Stomach (tissue), 9 donors: ENCODE data around the gene ABCC1. TPM values are rescaled to one million over a fixed set of nuclear protein-coding genes. Genes with fewer than 3 reads are reported as not detected.
"Not testable (repeated sequence)": the region's sequence is repeated elsewhere in the genome, so short reads cannot be mapped to it uniquely, and the experiment has no call there.

Source experiments
- DNase-seq, 2 donors: peaks; one replicate each; pipeline versions ENCODE4 v3.0.0 to v3.0.0-alpha.2; 2013 to 2019
- H3K27ac ChIP-seq, 5 donors: fragments of 200-600 bp in 4 of 5; sonication (generic) in 4 of 5; one replicate each; pipeline ENCODE4 v1.5.1; 2013 to 2019; ENCODE audit warnings: mild to moderate bottlenecking in 1 of 5, moderate library complexity in 1 of 5
- H3K27me3 ChIP-seq, 3 donors: fragments of 200-600 bp; sonication (generic); one replicate each; pipeline ENCODE4 v1.5.1; 2017 to 2019; ENCODE audit warnings: mixed run types in 1 of 3
- H3K36me3 ChIP-seq, 4 donors: fragments of 200-600 bp; sonication (generic); 1 replicate in 3 of 4; 2 replicates in 1 of 4; pipeline ENCODE4 v1.5.1; 2016 to 2019
- H3K4me1 ChIP-seq, 4 donors: fragments of 200-600 bp; sonication (generic); one replicate each; pipeline ENCODE4 v1.5.1; 2016 to 2019
- H3K4me3 ChIP-seq, 4 donors: fragments of 200-600 bp; sonication (generic) in 3 of 4; one replicate each; pipeline ENCODE4 v1.5.1; 2016 to 2019; ENCODE audit warnings: mild to moderate bottlenecking in 1 of 4
- H3K9me3 ChIP-seq, 4 donors: fragments of 200-600 bp; sonication (generic); one replicate each; pipeline ENCODE4 v1.5.1; 2016 to 2019
- EP300 ChIP-seq: sonication (generic); formaldehyde crosslinking; IDR thresholded peaks from one replicate; pipeline ENCODE4 v1.6.1; 2017; ENCODE audit warnings: antibody characterized with exemption
- POLR2A ChIP-seq, 4 donors: fragments of 450-650 bp; IDR thresholded peaks; one replicate each; pipeline ENCODE4 v1.6.1; 2016; ENCODE audit warnings: antibody characterized with exemption in 4 of 4, control low read depth in 2 of 4, mild to moderate bottlenecking in 1 of 4, moderate library complexity in 1 of 4
- POLR2AphosphoS5 ChIP-seq, 3 donors: sonication (generic); formaldehyde crosslinking; IDR thresholded peaks; one replicate each; pipeline ENCODE4 v1.6.1; 2016; ENCODE audit warnings: antibody characterized with exemption in 3 of 3
- WGBS, 5 donors: extraction: QIAGEN DNeasy Blood & Tissue Kit in 3 of 5; methylation state at CpG; one replicate each; pipeline versions ENCODE4 v1.1.5 to v1.1.7; 2013 to 2018; 5-methylcytosine and 5-hydroxymethylcytosine counted together
- intact Hi-C: fragments of 100-400 bp; cut with DNase I; formaldehyde crosslinking; loops from one replicate; pipeline ENCODE4 v1.15.1; 2023; ENCODE audit warnings: low total_unique reads
- polyA plus RNA-seq, 3 donors: library from polyadenylated mRNA; stranded (reverse); fragments of 200-250 nt; gene quantifications; one replicate each; pipeline ENCODE4 v1.2.3, GENCODE V29; 2013
- total RNA-seq, 5 donors: library from RNA; depleted of rRNA; stranded (reverse); fragments of >200 nt; gene quantifications; one replicate each; pipeline versions ENCODE4 v1.1.0 to v1.2.3, GENCODE V29; 2014 to 2016
- TF ChIP-seq, protein P1 (sequence below), 7 experiments: fragments of 450-650 bp in 4 of 7; fragments of 200-600 bp in 3 of 7; sonication (generic) in 3 of 7; IDR thresholded peaks; one replicate each; pipeline ENCODE4 v1.5.1; 2016 to 2019; ENCODE audit warnings: antibody characterized with exemption in 7 of 7, control low read depth in 2 of 7, mild to moderate bottlenecking in 1 of 7
- donor health status: healthy with polysubstance abuse.
- donor health status: Bipolar disorder and iron deficiency.
- donor health status: healthy.

The ABCC1 gene
- total and polyA plus RNA-seq, 8 donors, result 2.3 to 105 (median 24.9) TPM

DNA sequence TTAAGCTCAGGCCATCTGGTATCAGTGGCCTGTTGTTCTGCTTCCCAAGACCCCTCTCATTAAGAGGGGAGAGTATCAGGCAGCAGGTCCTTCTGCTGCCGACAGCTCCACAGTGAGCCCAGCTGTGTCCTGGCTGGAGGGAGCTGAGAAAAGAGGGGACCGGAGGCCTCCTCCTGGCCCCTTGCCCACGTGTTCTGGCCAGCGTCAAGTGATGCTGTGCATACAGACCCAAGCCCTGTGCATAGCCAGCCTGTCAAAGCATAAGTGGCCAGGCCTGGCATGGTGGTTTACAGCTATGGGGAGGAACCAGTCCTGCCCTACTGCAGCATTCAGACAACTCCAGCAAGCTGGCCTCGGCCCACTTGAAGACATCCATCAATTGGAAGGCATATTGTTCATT lies 225.9 kb downstream of the ABCC1 start:
- DNase-seq, result peak in 1 of 2 donors; percentile 83
- 69 to 72% (median 70%) methylated on average over 5 of the region's 5 CpGs; no CpG with 5 or more reads in 1 of the 5 donors for WGBS, 5 donors
- intact Hi-C loops, result no loop called here
- Histone ChIP-seq H3K27ac (no peak overlapping the region), H3K27me3 (no peaks in the 10 kb centered on the region), H3K4me3 (no peak overlapping the region), H3K4me1 (peaks cover 0 to 9% (median 0%) of the 10 kb centered on the region in 4 donors), H3K9me3 (no peaks in the 10 kb centered on the region), H3K36me3 (peaks cover 23 to 73% (median 59%) of the 10 kb centered on the region in 4 donors)
- peak in 1 of 3 donors; percentile 5 for TF ChIP-seq POLR2AphosphoS5 (IDR thresholded peaks at IDR 0.05)
- TF ChIP-seq, protein P1, sequence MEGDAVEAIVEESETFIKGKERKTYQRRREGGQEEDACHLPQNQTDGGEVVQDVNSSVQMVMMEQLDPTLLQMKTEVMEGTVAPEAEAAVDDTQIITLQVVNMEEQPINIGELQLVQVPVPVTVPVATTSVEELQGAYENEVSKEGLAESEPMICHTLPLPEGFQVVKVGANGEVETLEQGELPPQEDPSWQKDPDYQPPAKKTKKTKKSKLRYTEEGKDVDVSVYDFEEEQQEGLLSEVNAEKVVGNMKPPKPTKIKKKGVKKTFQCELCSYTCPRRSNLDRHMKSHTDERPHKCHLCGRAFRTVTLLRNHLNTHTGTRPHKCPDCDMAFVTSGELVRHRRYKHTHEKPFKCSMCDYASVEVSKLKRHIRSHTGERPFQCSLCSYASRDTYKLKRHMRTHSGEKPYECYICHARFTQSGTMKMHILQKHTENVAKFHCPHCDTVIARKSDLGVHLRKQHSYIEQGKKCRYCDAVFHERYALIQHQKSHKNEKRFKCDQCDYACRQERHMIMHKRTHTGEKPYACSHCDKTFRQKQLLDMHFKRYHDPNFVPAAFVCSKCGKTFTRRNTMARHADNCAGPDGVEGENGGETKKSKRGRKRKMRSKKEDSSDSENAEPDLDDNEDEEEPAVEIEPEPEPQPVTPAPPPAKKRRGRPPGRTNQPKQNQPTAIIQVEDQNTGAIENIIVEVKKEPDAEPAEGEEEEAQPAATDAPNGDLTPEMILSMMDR (IDR thresholded peaks at IDR 0.05), result no peak

GRCh38 chr16:16176328-16176727 lies 226.9 kb downstream of the ABCC1 start:
- no peaks in the 10 kb centered on the region for H3K9me3 ChIP-seq
- TF ChIP-seq EP300 (no peak), POLR2AphosphoS5 (IDR thresholded peaks at IDR 0.05) (no peak), POLR2A (IDR thresholded peaks at IDR 0.05) (no peak)
- TF ChIP-seq, protein P1 (IDR thresholded peaks at IDR 0.05), result no peak
- intact Hi-C loops, result no loop called here
- H3K27me3 ChIP-seq, result no peaks in the 10 kb centered on the region
- H3K27ac ChIP-seq, result no peak overlapping the region
- peaks cover 17 to 63% (median 51%) of the 10 kb centered on the region in 4 donors for H3K36me3 ChIP-seq
- peaks cover 0 to 9% (median 0%) of the 10 kb centered on the region in 4 donors for H3K4me1 ChIP-seq
- DNase-seq, result no peak
- no peak overlapping the region for H3K4me3 ChIP-seq

DNA sequence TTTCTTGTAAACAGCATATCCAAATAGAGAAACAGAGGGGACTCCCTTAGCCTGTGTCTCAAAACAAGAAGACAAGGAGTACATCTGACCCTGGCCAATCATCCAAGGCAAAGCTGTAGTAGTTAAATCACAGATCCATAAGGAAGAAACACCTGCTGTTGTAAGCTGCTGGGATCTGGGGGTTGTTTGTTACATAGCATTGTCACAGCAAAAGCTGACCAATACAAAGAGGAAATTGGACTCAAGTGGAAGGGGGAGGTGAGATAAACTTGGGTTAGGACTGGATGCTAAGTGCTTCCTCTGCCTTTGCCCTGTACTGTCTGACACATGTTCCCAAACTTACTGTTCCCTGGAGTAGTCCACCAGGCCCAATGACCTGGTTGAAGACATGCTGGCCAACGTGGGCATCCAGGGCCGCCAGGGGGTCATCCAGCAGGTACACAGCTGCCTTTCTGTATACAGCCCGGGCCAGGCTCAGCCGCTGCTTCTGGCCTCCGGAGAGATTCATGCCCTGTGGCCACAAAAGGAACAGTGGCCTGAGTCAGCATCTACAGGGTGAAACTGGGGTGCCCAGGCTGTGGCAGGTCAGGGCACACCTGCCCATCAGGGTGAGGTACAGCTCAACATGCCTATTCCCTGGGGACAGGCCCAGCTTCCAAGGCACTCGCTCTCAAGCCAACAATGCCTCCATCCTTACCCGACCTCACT lies 229.2 kb downstream of the ABCC1 start:
- H3K4me3 ChIP-seq, result no peak overlapping the region
- H3K36me3 ChIP-seq, result peaks cover 13 to 61% (median 43%) of the 10 kb centered on the region in 4 donors
- TF ChIP-seq, protein P1 (IDR thresholded peaks at IDR 0.05), result no peak
- TF ChIP-seq EP300 (no peak), POLR2AphosphoS5 (IDR thresholded peaks at IDR 0.05) (no peak), POLR2A (IDR thresholded peaks at IDR 0.05) (no peak)
- 92 to 96% (median 94%) methylated on average over 3 to 7 of the region's 7 CpGs for WGBS, 5 donors
- no peaks in the 10 kb centered on the region for H3K27me3 ChIP-seq
- H3K9me3 ChIP-seq, result no peaks in the 10 kb centered on the region
- intact Hi-C loops, result no loop called here
- DNase-seq, result no peak
- peaks cover 0 to 9% (median 0%) of the 10 kb centered on the region in 4 donors for H3K4me1 ChIP-seq
- no peak overlapping the region for H3K27ac ChIP-seq

DNA sequence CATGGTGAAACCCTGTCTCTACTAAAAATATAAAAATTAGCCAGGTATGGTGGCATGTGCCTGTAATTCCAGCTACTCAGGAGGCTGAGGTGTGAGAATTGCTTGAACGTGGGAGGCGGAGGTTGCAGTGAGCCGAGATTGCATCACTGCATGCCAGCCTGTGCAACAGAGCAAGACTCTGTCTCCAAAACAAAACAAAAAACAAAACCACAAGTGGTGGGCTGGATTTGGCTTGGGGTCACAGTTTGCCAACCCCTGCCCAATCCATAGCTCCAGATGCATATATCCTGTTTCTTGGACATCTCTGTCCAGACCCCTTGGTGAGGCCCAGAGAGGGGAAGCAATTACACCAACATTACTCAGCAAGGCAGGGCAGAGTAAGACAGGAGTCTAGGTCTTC lies 232.3 kb downstream of the ABCC1 start:
- H3K36me3 ChIP-seq, result peaks cover 13 to 61% (median 31%) of the 10 kb centered on the region in 4 donors
- H3K9me3 ChIP-seq, H3K27me3 ChIP-seq, H3K4me1 ChIP-seq, intact Hi-C loops, H3K4me3 ChIP-seq, DNase-seq, H3K27ac ChIP-seq: not testable (repeated sequence)
- WGBS, 5 donors, result 85 to 95% (median 91%) methylated on average over 3 of the region's 3 CpGs

DNA sequence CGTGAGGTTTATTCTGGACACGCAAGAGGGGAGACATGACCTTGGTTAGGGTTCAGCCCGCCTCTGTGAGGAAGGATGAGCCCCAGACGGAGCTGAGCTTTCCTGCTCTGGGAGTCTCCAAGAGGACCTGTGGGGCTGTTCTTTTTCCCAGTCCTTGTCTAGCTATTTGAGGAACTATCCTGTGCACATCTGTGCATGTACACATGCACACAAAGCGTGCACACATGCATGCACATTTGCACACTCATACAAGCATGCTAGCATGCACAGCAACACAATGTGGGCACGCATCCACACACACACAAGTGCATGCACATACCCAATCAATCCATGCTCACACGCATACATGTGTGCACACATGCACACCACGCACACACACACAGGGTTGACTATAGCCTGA lies 233.5 kb downstream of the ABCC1 start:
- H3K27ac ChIP-seq, result no peak overlapping the region
- H3K4me1 ChIP-seq, result no peaks in the 10 kb centered on the region
- H3K27me3 ChIP-seq, result no peaks in the 10 kb centered on the region
- intact Hi-C loops, result no loop called here
- no peak overlapping the region for H3K4me3 ChIP-seq
- 81 to 91% (median 90%) methylated on average over 8 of the region's 8 CpGs for WGBS, 5 donors
- no peak for DNase-seq
- TF ChIP-seq, protein P1 (IDR thresholded peaks at IDR 0.05), result no peak
- TF ChIP-seq POLR2A (IDR thresholded peaks at IDR 0.05) (no peak), EP300 (no peak), POLR2AphosphoS5 (IDR thresholded peaks at IDR 0.05) (no peak)
- no peaks in the 10 kb centered on the region for H3K9me3 ChIP-seq
- peaks cover 11 to 51% (median 23%) of the 10 kb centered on the region in 4 donors for H3K36me3 ChIP-seq
